Measurements from ENCODE around the gene SAPCD2. TPM values are rescaled to one million over a fixed set of nuclear protein-coding genes. Genes with fewer than 3 reads are reported as not detected.

SAPCD2 gene
- total and polyA plus RNA-seq, 2 of the 8 experiments (the other 6 are each of a cell fraction or from before 2014, with no cell fraction given): 12.7 to 32.1 TPM

DNA sequence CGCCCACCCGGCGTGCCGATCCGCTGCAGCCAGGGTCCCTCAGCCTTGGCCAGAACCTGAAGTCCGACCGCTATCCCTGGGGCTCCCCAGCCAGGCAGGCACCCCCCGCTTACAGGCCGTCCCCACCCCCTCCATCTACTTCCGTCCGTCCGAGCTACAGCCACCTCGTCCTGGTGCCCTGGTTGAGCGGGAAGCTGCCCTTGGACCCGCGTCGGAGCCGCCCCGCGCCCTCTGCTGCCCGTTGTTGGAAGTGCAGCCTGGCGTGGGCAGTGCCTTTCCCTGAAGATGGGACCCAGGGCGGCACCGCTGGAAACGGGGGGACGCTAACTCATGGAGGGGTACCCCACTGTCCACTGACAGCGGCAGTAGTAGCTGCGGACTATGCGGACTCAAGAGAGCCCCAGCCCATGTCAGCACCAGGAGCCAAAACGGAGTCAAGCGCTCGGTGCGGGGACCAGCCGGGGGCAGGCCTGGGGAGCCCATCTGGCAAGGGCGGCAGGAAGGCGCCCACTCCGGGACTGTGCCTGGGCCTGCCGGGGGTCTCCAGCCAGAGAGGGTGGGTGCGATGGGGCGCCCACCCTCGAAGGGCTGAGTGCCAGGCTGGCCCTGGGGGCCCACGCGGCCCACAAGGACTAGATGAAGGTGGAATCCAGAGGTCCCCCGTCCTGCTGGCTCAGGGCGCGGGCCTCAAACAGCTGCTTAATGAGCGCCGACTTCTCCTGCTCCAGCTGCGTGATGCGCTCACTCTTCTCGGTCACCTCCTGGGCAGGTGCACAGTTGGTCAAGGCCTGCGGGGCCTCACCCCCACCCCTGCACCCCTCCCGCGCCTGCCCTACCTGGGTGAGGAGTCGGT is 6.1 kb downstream of the SAPCD2 start:
- H3K27ac ChIP-seq (ENCODE audit: low read depth, low read length): no peak overlapping the region
- H3K4me3 ChIP-seq (ENCODE audit: extremely low read depth in 1 of 4, insufficient read depth in 2 of 4, low read depth in 3 of 4, low read length in 4 of 4): no peak overlapping the region
- peaks cover 0 to 8% (median 2%) of the 10 kb centered on the region in 4 experiments; a peak in 5 of 7 replicates for H3K27me3 ChIP-seq (replicated peaks in 1 of 4; ENCODE audit: control insufficient read depth in 3 of 4, extremely low read depth in 1 of 4, insufficient read depth in 3 of 4, low read length in 3 of 4)
- H3K79me2 ChIP-seq (ENCODE audit: control insufficient read depth in 1 of 2, insufficient read depth in 2 of 2, low read length in 2 of 2): no peaks in the 10 kb centered on the region
- H3K14ac ChIP-seq (ENCODE audit: insufficient read length): no peak overlapping the region
- POLR2A ChIA-PET (ENCODE audit: partially characterized antibody): interaction anchor here (0.7 to 1.5 kb wide), 6 partner anchors 10 to 155 kb away, joined by 3 to 7 read pairs (median 4); no protein-coding TSS in a partner anchor
- H2BK20ac ChIP-seq (ENCODE audit: low read length): no peak overlapping the region
- 0 out of 2 replicates have a peak, but pooled peaks cover under 1% of the 10 kb centered on the region for H3K23me2 ChIP-seq (ENCODE audit: low read depth, low read length)
- H3K79me1 ChIP-seq (ENCODE audit: low read depth, low read length): peaks cover 2% of the 10 kb centered on the region; the same call in 1 of the 2 replicates
- H4K20me1 ChIP-seq (replicated peaks in 1 of 2; ENCODE audit: control insufficient read depth in 1 of 2, insufficient read depth in 2 of 2, low read length in 2 of 2): peaks cover 21% of the 10 kb centered on the region in 2 experiments
- H3K36me3 ChIP-seq (ENCODE audit: control insufficient read depth in 2 of 4, insufficient read depth in 4 of 4, low read length in 3 of 4): no peaks in the 10 kb centered on the region
- WGBS, 2 experiments (ENCODE audit: extremely low coverage in 1 of 2, insufficient coverage in 1 of 2, insufficient read length in 1 of 2, insufficient replicate concordance in 2 of 2, low coverage in 1 of 2, low lambda C conversion rate in 2 of 2, missing lambda C conversion rate in 1 of 2): 58% methylated on average over 50 of the region's 55 CpGs; no CpG with 5 or more reads in 1 of the 2 experiments
- H3K9ac ChIP-seq (replicated peaks in 1 of 4; ENCODE audit: extremely low read depth in 1 of 4, low read depth in 3 of 4, low read length in 3 of 4): no peak overlapping the region; a peak in 1 of 7 replicates
- DNase-seq (ENCODE audit: low read depth in 1 of 2, low spot score in 2 of 2): peak in 1 of 2 experiments; percentile 95
- H3K4me2 ChIP-seq (ENCODE audit: insufficient read depth in 1 of 2, low read depth in 2 of 2, low read length in 2 of 2): no peak overlapping the region
- H2AFZ ChIP-seq (ENCODE audit: low read length): no peak overlapping the region
- H3K4ac ChIP-seq (replicated peaks; ENCODE audit: insufficient read length, low read depth, low read length): no peak overlapping the region
- H4K8ac ChIP-seq (ENCODE audit: extremely low read depth, insufficient read depth, low read length): no peak overlapping the region
- peaks cover 0 to 13% (median 7%) of the 10 kb centered on the region in 4 experiments; a peak in 5 of 7 replicates for H3K4me1 ChIP-seq (replicated peaks in 1 of 4; ENCODE audit: control insufficient read depth in 3 of 4, insufficient read depth in 4 of 4, low read length in 3 of 4)
- no peak overlapping the region for H2BK120ac ChIP-seq (replicated peaks; ENCODE audit: low read depth, low read length)
- no peak overlapping the region for H4K91ac ChIP-seq (replicated peaks; ENCODE audit: insufficient read length, low read length)
- no peaks in the 10 kb centered on the region for H3K9me3 ChIP-seq (ENCODE audit: insufficient read depth in 2 of 2, low read depth in 1 of 2, low read length in 1 of 2)
- no peak for FAIRE-seq
- no peak overlapping the region for H2BK12ac ChIP-seq (ENCODE audit: low read depth, low read length)
- H2BK15ac ChIP-seq (ENCODE audit: low read length): no peak overlapping the region
- H3K18ac ChIP-seq (ENCODE audit: extremely low read depth, low read length): peak overlapping the region; percentile 60; the same call in 1 of the 2 replicates
- H2BK5ac ChIP-seq (ENCODE audit: low read depth, low read length): no peak overlapping the region
- CTCF ChIA-PET (ENCODE audit: partially characterized antibody): interaction anchor here (0.6 to 13.5 kb wide), 41 partner anchors 6 to 767 kb away, joined by 3 to 291 read pairs (median 4); partner anchors contain the start of genes ABCA2, ENTPD2, FUT7 and GRIN1
- H4K5ac ChIP-seq (ENCODE audit: insufficient read length, low read depth, low read length): no peak overlapping the region
- no peak overlapping the region for H2AK5ac ChIP-seq (ENCODE audit: low read depth, low read length)
- H3K56ac ChIP-seq (replicated peaks; ENCODE audit: insufficient read length, low read depth, low read length): no peak overlapping the region
- H3K23ac ChIP-seq (ENCODE audit: insufficient read length): no peak overlapping the region
- TF ChIP-seq RAD21 (IDR thresholded peaks at IDR 0.05 in 1 of 2, conservative IDR thresholded peaks at IDR 0.05 in 1 of 2; ENCODE audit: low read depth in 2 of 2, low read length in 2 of 2): peak; percentile 61 to 72
- TF ChIP-seq NANOG (IDR thresholded peaks at IDR 0.05; ENCODE audit: insufficient read depth, low read depth, low read length, poor library complexity, severe bottlenecking): no peak
- no peak for TF ChIP-seq KDM4A (IDR thresholded peaks at IDR 0.05; ENCODE audit: low read depth, low read length, severe bottlenecking)
- no peak for TF ChIP-seq BCL11A (IDR thresholded peaks at IDR 0.05; ENCODE audit: low read depth in 2 of 2, low read length in 2 of 2)
- no peak for TF ChIP-seq EGR1 (IDR thresholded peaks at IDR 0.05; ENCODE audit: borderline replicate concordance, low read depth, low read length)
- TF ChIP-seq JUND (IDR thresholded peaks at IDR 0.05; ENCODE audit: low read length): no peak
- peak; percentile 79 for TF ChIP-seq CREB1 (IDR thresholded peaks at IDR 0.05)
- TF ChIP-seq YY1 (IDR thresholded peaks at IDR 0.05; ENCODE audit: low read depth, low read length): peak; percentile 27; the same call in 1 of the 2 replicates
- TF ChIP-seq TAF1 (IDR thresholded peaks at IDR 0.05; ENCODE audit: low read depth, low read length): no peak
- TF ChIP-seq, protein P1, sequence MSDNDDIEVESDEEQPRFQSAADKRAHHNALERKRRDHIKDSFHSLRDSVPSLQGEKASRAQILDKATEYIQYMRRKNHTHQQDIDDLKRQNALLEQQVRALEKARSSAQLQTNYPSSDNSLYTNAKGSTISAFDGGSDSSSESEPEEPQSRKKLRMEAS (IDR thresholded peaks at IDR 0.05): peak; percentile 65; the same call in 1 of the 2 replicates
